HS-5 (cell line): ENCODE results near the gene PAM16.

Source experiments
- DNase-seq: peaks from one replicate; pipeline ENCODE4 v3.0.0-alpha.2; 2012; ENCODE audit warnings: low read depth

Gene PAM16

DNA sequence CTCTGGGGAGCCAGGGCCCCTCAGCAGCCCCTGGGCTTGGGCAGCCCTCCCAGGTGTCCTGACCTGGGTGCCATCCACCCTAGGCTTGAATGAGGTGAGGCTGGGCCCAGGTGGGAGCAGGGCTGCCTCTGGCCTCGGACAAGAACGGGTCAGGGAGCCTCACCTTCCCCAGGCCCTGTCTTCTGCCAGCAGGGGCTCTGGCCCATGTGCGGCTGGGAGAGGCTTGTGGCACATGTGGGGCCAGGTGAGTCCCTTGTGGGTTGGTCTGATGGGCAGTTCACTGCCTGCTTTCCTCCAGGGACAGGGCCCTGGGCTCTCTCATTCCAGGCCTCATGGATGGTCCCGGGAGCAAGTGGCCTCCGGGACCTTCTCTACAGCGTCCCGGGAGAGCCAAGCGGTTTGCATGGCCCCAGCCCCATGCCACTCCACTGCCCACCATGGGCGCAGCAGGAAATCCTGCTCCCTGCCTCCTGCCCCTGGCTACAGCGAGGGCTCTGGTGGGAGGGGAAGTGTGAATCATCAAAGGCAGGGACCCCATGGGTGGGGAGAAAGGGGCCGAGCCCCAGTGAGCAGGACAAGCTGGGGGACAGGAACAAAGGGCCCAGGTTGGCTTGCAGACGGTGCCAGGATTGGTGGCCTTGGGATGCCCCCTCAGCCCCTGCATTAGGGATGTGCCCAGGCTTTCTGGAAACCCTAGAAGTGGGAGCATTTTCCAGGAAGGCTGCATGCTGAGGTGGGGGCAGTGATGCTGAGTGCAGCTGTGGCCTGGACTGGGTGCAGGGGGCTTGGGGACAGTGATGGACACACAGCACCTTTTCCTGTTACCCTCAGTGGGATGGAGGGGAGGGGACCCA is 32.7 kb upstream of the PAM16 start:
- DNase-seq, result no peak

DNA sequence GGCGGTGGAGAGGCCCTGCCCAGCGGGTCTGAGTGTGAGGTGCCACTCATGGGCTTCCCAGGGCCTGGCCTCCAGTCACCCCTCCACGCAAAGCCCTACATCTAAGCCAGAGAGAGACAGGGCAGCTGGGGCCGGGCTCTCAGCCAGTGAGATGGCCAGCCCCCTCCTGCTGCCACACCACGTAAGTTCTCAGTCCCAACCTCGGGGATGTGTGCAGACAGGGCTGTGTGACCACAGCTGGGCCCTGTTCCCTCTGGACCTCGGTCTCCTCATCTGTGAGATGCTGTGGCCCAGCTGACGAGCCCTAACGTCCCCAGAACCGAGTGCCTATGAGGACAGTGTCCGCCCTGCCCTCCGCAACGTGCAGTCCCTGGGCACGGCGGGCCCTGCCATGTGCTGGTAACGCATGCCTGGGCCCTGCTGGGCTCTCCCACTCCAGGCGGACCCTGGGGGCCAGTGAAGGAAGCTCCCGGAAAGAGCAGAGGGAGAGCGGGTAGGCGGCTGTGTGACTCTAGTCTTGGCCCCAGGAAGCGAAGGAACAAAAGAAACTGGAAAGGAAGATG is 31.8 kb upstream of the PAM16 start:
- no peak for DNase-seq

DNA sequence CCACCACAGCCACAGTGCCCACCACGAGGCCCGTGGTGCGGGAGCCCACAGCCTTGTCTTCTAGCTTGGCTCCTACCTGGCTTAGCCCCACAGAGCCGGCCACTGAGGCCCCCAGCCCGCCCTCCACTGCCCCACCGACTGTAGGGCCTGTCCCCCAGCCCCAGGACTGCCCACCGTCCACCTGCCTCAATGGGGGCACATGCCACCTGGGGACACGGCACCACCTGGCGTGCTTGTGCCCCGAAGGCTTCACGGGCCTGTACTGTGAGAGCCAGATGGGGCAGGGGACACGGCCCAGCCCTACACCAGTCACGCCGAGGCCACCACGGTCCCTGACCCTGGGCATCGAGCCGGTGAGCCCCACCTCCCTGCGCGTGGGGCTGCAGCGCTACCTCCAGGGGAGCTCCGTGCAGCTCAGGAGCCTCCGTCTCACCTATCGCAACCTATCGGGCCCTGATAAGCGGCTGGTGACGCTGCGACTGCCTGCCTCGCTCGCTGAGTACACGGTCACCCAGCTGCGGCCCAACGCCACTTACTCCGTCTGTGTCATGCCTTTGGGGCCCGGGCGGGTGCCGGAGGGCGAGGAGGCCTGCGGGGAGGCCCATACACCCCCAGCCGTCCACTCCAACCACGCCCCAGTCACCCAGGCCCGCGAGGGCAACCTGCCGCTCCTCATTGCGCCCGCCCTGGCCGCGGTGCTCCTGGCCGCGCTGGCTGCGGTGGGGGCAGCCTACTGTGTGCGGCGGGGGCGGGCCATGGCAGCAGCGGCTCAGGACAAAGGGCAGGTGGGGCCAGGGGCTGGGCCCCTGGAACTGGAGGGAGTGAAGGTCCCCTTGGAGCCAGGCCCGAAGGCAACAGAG is 31.0 kb upstream of the PAM16 start:
- no peak for DNase-seq

DNA sequence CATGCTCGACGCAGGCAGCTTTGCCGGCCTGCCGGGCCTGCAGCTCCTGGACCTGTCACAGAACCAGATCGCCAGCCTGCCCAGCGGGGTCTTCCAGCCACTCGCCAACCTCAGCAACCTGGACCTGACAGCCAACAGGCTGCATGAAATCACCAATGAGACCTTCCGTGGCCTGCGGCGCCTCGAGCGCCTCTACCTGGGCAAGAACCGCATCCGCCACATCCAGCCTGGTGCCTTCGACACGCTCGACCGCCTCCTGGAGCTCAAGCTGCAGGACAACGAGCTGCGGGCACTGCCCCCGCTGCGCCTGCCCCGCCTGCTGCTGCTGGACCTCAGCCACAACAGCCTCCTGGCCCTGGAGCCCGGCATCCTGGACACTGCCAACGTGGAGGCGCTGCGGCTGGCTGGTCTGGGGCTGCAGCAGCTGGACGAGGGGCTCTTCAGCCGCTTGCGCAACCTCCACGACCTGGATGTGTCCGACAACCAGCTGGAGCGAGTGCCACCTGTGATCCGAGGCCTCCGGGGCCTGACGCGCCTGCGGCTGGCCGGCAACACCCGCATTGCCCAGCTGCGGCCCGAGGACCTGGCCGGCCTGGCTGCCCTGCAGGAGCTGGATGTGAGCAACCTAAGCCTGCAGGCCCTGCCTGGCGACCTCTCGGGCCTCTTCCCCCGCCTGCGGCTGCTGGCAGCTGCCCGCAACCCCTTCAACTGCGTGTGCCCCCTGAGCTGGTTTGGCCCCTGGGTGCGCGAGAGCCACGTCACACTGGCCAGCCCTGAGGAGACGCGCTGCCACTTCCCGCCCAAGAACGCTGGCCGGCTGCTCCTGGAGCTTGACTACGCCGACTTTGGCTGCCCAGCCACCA is 30.2 kb upstream of the PAM16 start:
- DNase-seq, result no peak

DNA sequence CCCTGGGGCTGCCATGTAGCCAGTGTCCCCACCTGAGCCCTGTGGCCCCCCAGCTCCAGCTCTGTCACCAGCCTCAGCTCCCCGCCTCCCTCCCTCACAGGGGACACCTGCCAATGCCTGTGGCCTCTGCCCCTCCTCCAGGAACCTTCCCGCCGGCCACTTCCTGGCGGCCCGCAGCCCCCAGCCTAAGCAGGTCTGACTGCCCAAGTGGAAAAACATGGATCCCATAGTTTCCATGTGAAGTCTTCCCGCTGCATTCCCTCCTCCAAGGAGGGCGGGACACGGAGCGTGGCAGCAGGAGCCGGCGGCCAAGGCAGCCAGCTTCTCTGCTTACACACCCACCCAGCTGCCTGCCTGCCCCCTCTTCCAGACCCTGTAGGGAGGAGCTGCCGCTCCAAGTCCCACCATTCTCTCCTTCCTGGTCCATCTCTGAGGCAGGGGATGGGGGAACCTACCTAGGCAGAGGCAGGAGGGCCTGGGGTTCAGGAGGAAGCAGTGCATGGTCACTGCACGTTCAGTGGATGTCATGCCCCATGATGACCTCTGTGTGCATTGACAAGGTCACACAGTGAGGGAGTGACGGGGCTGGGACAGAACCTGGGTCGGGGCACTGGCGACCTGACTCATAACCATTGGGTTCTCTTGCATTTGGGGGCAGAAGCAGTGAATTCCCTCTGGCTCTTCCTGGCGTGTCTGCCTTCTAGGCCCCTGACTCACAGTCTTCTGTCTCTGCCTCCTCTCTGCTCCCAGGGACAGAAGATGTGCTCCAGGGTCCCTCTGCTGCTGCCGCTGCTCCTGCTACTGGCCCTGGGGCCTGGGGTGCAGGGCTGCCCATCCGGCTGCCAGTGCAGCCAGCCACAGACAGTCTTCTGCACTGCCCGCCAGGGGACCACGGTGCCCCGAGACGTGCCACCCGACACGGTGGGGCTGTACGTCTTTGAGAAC is 29.3 kb upstream of the PAM16 start:
- no peak for DNase-seq

DNA sequence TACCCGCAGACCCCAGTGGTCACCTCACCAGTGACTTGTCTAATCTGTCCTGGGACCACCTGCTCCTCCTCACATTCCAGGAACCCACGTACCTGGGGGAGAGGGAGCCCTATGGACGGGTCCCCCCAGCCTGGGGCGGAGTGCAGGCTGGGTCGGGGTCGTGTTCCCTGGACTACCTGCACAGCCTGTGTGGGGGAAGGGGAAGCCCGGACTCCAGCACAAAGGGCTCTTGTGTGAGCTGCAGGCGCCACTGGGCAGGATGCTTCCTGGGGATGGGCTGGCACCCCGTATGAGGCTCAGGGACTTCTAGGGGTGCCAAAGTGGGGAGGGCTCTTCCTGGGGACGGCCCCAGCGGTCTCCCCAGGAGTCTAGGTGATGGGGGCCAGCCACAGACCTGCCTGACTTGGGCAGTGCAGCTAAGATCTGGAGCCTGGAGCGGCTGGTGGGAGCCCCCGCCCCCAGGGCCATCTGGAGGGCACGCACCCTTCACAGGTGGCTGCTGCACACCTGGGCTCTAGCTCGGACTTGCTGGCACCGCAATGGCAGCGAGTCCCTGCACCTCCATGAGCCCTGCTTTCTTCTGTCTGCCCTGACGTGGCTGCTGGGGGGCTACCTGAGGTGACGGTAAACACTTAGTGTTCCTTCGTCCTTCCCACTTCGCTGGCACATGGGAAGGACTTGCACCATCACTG is 28.0 kb upstream of the PAM16 start:
- no peak for DNase-seq

DNA sequence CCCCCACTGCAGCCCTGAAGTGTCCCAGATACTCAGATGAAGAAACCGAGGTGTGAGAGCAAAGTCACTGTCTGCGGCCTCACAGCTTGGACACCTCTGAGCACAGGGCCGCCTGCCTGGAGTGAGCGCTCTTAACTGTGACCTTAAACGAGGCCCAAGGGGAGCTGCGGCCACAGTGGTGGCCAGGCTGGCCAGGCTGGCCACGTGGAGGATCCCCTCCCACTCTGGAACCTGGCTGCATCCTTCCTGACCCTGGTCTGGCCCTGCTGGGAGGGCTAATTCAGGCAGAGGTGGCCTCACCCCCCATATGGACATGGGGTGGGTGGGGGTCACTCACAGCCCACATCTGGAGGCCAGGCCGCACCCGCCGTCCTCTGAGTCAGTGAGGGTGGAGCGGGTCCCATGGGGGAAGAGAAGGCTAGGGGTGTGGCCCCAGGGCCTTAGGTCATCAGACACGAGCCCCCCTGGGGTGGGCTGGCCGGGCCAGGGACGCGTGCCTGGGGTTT is 27.1 kb upstream of the PAM16 start:
- DNase-seq, result no peak

DNA sequence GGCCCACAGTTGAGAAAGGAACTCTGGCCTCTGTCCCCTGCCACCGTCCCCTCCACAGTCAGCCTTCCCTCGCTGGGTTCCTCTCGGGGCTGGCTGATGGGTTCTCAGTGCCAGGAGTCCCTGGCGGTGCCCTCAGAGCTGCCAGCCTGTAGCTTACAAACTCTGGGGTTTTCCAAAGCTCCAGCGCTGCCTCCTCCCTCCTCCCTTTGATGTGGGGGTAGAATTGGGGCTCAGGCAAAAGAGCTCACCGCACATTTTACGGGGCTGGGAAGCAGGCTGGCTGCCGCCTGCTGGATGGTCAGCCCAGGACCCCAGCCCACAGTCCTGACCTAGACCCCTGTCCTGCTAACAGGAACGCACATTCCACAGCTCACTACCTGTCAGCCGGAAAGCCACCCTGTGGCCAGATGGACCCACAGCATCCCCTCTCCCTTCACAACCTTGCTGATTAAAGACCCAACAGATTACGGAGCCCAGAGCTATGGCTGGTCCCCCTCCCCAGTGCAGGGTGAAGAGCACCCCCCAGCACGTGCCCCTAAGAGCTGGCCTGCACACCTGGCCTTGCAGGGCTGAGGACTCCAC is 26.5 kb upstream of the PAM16 start:
- no peak for DNase-seq

DNA sequence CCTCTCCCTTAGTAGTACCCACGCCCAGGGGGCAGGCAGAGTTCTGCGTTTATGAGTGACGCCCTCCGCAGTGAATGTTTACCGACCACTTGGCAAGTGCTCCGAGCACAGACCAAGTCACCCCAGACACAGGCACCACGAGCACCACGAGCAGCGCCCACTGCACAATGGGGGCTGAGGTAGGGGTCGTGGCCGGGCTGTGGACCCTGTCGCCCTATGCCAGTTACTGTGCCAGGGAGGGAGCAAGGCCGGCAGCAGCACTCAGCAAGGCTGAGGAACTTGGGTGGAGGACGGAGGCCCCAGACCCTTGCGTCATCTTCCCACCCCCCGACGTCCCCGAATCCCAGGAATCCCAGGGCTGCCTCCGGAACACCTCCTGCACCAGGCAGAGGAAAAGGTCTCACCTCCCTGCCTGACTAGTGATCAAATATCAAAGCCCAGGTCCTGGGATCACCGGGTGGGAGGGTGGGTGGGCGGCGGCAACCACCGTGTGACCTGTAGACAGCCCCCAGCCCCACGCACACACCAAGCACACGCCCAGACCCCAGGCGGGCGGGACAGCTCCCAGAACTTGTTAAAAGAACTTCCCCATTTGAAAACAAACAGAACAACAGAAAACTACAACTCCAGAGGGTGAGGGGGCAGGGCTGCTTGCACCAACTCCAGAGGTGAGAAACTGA is 25.9 kb upstream of the PAM16 start:
- DNase-seq, result no peak

DNA sequence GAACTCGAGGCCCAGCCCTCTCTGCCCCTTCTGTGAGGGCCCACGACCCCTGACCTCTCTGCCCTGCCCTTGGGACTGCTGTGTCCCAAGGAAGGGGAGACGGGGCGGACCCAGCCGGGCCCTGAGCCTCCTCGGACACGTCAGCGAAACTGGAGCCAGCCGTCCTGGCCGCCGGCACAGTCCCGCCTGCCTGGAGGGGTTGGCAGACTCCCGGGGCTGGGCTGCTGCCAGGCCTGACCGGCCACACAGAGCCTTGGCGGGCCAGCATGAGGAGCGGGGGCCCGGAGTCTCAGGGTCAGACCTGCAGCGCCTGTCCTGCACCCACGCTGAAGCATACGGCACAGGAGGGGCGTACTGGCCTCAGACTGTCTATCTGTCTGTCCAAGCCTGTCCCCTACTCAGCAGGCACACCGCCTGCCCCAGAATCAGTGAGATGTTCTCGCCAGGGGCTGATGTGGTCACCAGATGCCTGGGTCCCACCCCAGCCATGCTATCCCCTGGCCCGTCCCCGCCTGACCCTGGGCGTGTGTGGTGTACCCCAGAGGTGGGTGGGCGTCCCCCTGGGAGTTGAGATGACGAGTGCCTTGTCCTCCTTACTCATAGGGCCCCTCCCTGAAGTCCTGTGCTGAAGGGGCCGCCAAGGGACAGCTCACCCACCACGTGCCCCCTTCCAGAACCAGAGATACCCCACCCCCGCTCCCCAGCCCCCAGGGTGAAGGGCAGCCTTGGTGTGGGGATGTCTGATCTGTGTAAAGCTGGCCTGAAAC is 25.2 kb upstream of the PAM16 start:
- DNase-seq, result no peak

DNA sequence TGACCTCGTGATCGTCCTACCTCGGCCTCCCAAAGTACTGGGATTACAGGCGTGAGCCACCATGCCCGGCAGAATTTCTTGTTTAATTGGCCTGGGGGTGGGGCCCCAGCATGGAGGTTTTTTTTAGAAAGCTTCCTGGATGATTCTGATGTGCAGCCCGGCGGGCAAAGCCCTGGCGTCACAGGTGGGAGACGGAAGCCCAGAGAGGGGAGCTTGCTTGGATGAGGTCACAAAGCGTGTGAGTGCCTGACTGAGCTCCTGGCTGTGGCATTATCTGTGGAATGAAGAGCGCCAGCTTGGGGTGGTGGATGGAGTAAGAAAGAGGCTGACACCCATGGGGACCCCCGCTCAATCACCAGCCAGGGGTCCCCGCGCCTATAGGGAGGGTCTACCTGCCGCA is 24.6 kb upstream of the PAM16 start:
- no peak for DNase-seq

DNA sequence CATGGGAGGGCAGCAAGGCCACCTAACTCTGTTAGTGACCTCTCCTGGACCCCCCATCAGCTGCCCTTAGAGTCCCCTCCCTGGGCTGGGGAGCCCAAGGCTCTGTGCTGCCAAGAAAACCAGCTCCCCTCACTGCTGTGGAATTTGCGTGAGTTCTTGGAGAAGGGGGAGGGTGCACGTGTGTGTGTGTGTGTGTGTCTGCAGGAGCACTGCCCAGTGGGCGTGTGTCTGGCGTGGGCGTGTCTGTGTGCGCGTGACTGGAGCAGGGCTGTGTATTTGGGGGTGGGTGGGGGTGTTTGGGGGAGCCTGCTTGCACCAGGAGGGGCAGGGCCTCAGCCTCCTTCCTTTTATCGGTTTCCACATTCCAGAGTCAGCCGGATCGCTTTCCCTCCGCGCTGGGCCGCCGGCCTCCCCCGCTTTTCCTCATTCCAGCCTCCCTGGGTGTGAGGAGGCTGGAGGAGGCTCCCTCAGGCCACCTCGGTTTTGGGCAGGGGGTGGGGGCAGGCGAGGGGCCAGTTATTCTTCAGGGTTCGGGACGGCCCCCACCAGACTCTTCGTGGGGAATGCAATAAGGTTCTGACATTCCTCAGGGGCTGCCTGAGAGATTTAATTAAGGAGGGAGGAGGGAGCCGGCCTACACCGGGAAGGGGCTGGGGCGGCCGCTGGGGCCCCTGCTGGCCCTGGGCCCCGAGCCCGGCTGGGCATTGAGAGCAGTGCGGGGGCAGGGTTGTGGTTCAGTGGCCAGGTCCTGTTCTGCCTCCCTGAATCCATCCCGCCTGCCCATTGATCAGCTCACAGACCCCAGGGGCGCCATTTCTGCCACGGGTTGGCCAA is 23.0 kb upstream of the PAM16 start:
- DNase-seq, result peak; percentile 61

DNA sequence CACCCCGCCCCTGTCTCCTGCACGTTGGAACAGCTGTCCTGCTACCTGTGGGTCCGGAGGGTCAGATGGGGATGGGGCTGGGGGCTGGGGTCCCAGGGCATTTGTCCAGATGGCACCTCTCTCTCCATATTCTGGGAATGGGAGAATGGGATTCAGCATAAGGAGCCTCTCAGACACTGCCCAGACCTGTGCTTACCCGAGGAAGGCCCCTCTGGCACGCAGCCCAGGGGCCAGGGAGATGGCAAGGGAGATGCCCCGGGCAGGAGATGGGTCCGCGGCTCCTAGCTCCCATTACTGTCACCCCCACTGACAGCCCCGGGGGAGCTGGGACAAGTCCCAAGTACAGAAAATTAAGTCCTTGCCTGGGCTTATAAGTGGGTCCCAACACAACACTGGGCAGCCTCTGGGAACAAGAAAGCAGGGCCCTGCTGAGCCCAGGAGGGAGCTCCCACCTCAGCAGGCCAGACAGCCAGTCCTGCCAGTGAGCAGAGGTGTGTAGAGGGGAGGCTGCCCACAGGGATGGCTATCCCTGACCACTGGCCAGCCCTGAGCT is 22.3 kb upstream of the PAM16 start:
- DNase-seq, result no peak

DNA sequence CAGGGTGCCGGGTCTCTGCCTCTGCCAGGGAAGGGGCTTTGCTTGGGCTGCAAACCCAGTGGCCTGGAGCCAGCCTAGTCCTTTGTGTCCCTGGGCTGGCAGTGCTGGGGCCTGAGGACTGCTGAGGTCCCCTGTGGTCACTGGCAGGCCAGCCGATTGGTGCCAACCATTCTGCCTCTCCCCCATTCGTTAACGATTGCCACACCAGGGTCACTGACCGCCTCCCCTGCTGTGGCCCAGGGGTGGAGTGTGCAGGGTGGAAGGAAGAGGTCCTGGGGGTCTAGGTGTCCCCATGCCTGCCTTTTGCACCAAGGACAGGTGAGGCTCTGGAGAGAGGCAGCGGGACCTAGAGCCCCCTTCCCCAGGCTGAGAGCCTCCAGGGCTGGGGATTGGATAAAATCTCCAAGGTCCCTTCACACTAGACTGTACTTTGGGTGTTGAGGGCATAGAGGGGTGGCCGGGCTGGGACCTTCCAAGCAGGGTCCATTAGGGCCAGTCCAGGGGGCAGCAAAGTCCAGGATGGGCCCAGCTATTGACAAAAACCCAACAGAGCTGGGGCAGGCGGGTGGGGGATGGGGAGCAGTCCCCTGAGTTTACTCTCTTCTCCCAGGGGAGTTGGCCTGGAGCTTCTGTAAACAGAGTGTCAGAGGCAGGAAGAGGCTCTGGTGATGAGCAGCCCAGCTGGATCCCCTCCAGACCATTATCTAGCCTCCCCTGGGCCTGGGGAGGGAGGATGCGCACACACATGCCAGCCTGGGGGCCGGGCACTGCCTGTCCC is 21.6 kb upstream of the PAM16 start:
- DNase-seq, result no peak

DNA sequence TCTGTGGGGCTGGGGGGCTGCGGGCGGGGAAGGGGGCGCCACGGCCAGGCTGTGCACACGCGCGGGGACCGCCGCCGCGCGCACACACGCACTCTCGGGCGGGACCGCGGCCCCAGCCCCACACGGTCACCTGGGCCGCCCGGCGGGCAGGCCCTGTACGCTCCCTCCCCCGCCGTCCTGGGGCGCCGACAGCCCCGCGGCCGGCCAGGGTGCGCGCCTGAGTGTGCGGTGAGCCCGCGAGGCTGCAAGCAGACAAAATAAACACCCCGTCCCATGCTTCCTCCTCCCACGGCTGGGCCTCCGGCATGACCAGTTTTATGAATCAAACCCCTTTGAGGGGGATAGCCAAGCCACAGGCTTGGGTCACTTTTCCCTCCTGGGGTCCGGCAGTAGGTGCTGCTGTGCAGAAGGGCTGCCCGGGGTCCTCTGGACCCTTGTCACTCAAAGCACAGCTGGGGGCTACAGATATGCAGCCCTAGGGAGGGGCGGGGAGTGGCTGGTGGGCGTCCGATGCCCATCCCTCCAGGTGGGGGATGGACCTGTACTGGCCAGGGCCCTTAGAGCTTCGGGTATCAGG is 21.0 kb upstream of the PAM16 start:
- DNase-seq, result no peak
